Measurements from ENCODE around the gene MARCOL. TPM values are rescaled to one million over a fixed set of nuclear protein-coding genes. Genes with fewer than 3 reads are reported as not detected.
"Not testable (repeated sequence)": the region's sequence is repeated elsewhere in the genome, so short reads cannot be mapped to it uniquely, and the experiment has no call there.

Gene MARCOL
- polyA plus RNA-seq, 1 donor from 2014 or later = not detected

- H3K9ac ChIP-seq (ENCODE audit: low read length) = no peak within 1 kb of the TSS
- no peaks in the 10 kb centered on the region for H3K36me3 ChIP-seq (ENCODE audit: insufficient read depth, low read length)
- no peaks in the 10 kb centered on the region for H3K9me3 ChIP-seq (ENCODE audit: low read length)
- no peak within 1 kb of the TSS for H3K27ac ChIP-seq (ENCODE audit: low read length)
- H3F3A ChIP-seq (ENCODE audit: insufficient read depth, low read length, poor library complexity, severe bottlenecking) = no peaks in the 10 kb centered on the region
- H3K4me3 ChIP-seq (ENCODE audit: low read length) = no peak within 1 kb of the TSS
- no peaks in the 10 kb centered on the region for H3K79me2 ChIP-seq (replicated peaks; ENCODE audit: insufficient read depth, low read length)
- no peak within 1 kb of the TSS for H2AFZ ChIP-seq (ENCODE audit: low read depth, low read length)
- no peak within 1 kb of the TSS for H3K4me2 ChIP-seq (ENCODE audit: low read length)
- no peak for TF ChIP-seq TAF1 (IDR thresholded peaks at IDR 0.05; ENCODE audit: low read depth)
- TF ChIP-seq, protein P1, sequence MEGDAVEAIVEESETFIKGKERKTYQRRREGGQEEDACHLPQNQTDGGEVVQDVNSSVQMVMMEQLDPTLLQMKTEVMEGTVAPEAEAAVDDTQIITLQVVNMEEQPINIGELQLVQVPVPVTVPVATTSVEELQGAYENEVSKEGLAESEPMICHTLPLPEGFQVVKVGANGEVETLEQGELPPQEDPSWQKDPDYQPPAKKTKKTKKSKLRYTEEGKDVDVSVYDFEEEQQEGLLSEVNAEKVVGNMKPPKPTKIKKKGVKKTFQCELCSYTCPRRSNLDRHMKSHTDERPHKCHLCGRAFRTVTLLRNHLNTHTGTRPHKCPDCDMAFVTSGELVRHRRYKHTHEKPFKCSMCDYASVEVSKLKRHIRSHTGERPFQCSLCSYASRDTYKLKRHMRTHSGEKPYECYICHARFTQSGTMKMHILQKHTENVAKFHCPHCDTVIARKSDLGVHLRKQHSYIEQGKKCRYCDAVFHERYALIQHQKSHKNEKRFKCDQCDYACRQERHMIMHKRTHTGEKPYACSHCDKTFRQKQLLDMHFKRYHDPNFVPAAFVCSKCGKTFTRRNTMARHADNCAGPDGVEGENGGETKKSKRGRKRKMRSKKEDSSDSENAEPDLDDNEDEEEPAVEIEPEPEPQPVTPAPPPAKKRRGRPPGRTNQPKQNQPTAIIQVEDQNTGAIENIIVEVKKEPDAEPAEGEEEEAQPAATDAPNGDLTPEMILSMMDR (IDR thresholded peaks at IDR 0.05; ENCODE audit: poor library complexity, severe bottlenecking) = no peak
- no peak for TF ChIP-seq REST (IDR thresholded peaks at IDR 0.05; ENCODE audit: borderline replicate concordance)
- TF ChIP-seq SMC3 (conservative IDR thresholded peaks at IDR 0.05; ENCODE audit: poor library complexity) = no peak
- no peak for TF ChIP-seq EZH2 (IDR thresholded peaks at IDR 0.05; ENCODE audit: borderline replicate concordance, insufficient read depth, low read length, poor library complexity, severe bottlenecking)
- TF ChIP-seq POLR2AphosphoS5 (IDR thresholded peaks at IDR 0.05) = no peak
- TF ChIP-seq EP300 (conservative IDR thresholded peaks at IDR 0.05; ENCODE audit: poor library complexity, severe bottlenecking) = no peak
- H3K9me2 ChIP-seq (ENCODE audit: insufficient read depth, low read length) = no peaks in the 10 kb centered on the region
- H3K27me3 ChIP-seq (ENCODE audit: insufficient read depth, low read depth, low read length) = no peaks in the 10 kb centered on the region
- H4K20me1 ChIP-seq (ENCODE audit: insufficient read depth) = no peaks in the 10 kb centered on the region
Observed at GRCh38 chr5:148268566-148268965, 30.2 kb downstream of the MARCOL start, which contains the start of gene SPINK13. Gene SPINK13 (plus strand): TSS chr5:148268794. CDS start chr5:148270073, 1,279 bp downstream.

DNA sequence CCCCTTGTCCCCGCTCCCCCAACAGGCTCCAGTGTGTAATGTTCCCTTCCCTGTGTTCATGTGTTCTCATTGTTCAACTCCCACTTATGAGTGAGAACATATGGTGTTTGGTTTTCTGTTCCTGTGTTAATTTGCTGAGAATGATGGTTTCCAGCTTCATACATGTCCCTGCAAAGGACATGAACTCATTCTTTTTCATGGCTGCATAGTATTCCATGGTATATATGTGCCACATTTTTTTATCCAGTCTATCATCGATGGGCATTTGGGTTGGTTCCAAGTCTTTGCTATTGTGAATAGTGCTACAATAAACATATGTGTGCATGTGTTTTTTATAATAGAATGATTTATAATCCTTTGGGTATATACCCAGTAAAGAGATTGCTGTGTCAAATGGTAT lies 36.8 kb downstream of the MARCOL start:
- H3K9me3 ChIP-seq (ENCODE audit: low read length); H3K4me2 ChIP-seq (ENCODE audit: low read length); H3K9ac ChIP-seq (ENCODE audit: low read length); H3K9me2 ChIP-seq (ENCODE audit: insufficient read depth, low read length); H3K36me3 ChIP-seq (ENCODE audit: insufficient read depth, low read length); H3F3A ChIP-seq (ENCODE audit: insufficient read depth, low read length, poor library complexity, severe bottlenecking); H2AFZ ChIP-seq (ENCODE audit: low read depth, low read length); H4K20me1 ChIP-seq (ENCODE audit: insufficient read depth); H3K4me3 ChIP-seq (ENCODE audit: low read length); H3K79me2 ChIP-seq (replicated peaks; ENCODE audit: insufficient read depth, low read length); H3K27ac ChIP-seq (ENCODE audit: low read length); H3K27me3 ChIP-seq (ENCODE audit: insufficient read depth, low read depth, low read length): not testable (repeated sequence)

- not testable (repeated sequence) for H2AFZ ChIP-seq (ENCODE audit: low read depth, low read length); H3K4me3 ChIP-seq (ENCODE audit: low read length); H3K9me2 ChIP-seq (ENCODE audit: insufficient read depth, low read length); H3K79me2 ChIP-seq (replicated peaks; ENCODE audit: insufficient read depth, low read length); H3F3A ChIP-seq (ENCODE audit: insufficient read depth, low read length, poor library complexity, severe bottlenecking); H3K9ac ChIP-seq (ENCODE audit: low read length); H3K9me3 ChIP-seq (ENCODE audit: low read length); H3K27me3 ChIP-seq (ENCODE audit: insufficient read depth, low read depth, low read length); H3K27ac ChIP-seq (ENCODE audit: low read length); H4K20me1 ChIP-seq (ENCODE audit: insufficient read depth); H3K36me3 ChIP-seq (ENCODE audit: insufficient read depth, low read length); H3K4me2 ChIP-seq (ENCODE audit: low read length)
Observed at GRCh38 chr5:148280893-148281292, 42.6 kb downstream of the MARCOL start.

DNA sequence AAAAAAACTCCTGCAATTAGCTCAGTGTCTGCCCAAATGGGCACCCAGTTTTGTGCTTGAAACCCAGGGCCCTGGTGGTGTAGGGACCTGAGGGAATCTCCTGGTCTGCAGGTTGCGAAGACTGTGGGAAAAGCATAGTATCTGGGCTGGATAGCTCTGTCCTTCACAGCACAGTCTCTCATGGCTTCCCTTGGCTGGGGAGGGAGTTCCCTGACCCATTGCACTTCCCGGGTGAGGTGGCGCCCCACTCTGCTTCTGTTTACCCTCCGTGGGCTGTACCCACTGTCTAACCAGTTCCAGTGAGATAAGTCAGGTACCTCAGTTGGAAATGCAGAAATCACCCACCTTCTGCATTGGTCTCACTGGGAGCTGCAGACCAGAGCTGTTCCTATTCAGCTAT lies 43.0 kb downstream of the MARCOL start:
- not testable (repeated sequence) for H4K20me1 ChIP-seq (ENCODE audit: insufficient read depth); H3K9me3 ChIP-seq (ENCODE audit: low read length); H3K27me3 ChIP-seq (ENCODE audit: insufficient read depth, low read depth, low read length); H3K36me3 ChIP-seq (ENCODE audit: insufficient read depth, low read length); H3K27ac ChIP-seq (ENCODE audit: low read length); H3K79me2 ChIP-seq (replicated peaks; ENCODE audit: insufficient read depth, low read length); H3K4me2 ChIP-seq (ENCODE audit: low read length); H3F3A ChIP-seq (ENCODE audit: insufficient read depth, low read length, poor library complexity, severe bottlenecking); H2AFZ ChIP-seq (ENCODE audit: low read depth, low read length); H3K9me2 ChIP-seq (ENCODE audit: insufficient read depth, low read length); H3K4me3 ChIP-seq (ENCODE audit: low read length); H3K9ac ChIP-seq (ENCODE audit: low read length)
